ENCODE measurements around the gene NAPA. TPM values are rescaled to one million over a fixed set of nuclear protein-coding genes. Genes with fewer than 3 reads are reported as not detected.

NAPA gene
- total RNA-seq, 1 experiment from 2014 or later = 147 TPM

DNA sequence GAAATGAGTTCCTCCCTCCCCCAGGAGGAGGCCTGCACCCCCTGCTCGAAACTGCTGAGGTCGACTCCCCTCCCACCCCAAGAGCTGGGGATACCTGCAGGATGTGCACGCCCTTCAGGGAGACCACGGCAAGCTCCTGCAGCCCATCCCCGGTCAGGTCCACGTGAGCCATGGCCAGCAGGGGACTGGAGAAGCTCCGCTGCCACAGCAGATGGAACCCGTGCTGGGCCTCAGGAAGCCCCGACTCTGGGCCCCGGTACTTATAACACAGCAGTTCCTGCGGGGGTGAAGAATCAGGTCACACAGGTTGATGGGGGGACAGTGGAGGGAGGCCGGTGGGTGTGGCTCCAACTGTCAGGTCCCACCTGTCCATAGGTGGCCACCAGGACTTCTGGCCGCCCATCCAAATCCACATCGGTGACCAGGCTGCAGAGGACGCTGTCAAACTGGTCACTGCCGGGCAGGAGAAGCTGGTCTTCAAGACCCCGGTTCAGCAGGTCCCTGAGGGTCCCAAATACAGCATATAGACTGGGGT lies 38.4 kb downstream of the NAPA start:
- in situ Hi-C loops (cut with HindIII; ENCODE audit: low pct_unique_long_range_greater_than_20kb, low sequenced_read_pairs) = no loop called here
- no peak for DNase-seq (ENCODE audit: low read depth, low spot score)

DNA sequence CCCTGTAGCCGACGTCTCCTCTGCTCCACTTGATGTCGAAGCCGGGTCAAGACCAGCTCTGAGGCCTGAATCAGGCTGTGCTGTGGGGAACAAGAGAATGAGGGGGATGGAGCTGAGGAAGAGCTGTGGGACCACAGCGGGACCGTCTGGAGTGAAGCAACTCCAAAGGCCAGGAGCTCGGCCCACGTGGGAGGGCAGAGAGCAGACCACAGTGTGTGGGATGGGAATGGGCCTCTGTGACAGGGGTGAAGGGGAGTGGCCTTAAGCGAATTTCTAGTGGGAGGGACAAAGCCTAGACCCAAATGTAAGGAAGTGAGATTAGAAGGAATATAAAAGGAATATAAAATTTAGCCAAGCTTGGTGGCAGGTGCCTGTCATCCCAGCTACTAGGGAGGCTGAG lies 39.4 kb downstream of the NAPA start:
- in situ Hi-C loops (cut with HindIII; ENCODE audit: low pct_unique_long_range_greater_than_20kb, low sequenced_read_pairs) = no loop called here
- no peak for DNase-seq (ENCODE audit: low read depth, low spot score)

DNA sequence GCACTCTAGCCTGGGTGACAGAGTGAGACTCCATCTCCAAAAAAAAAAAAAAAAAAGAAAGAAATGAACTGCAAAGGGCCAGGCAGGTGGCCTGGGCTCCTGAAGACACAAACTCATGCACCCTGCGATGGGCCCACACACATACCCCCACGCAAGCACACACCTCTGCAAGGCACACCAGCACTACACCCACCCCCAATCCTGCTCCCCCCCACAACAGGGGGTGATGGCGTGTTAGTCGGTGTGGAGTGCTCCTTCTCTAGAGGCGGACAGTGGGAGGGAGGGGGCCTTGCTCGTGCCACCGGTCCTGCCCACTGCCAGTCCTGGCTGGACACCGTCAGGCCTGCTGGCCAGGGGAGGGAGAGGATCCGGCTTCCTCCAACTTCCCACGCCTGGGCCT lies 41.5 kb downstream of the NAPA start:
- in situ Hi-C loops (cut with HindIII; ENCODE audit: low pct_unique_long_range_greater_than_20kb, low sequenced_read_pairs) = no loop called here
- DNase-seq (ENCODE audit: low read depth, low spot score) = no peak

DNA sequence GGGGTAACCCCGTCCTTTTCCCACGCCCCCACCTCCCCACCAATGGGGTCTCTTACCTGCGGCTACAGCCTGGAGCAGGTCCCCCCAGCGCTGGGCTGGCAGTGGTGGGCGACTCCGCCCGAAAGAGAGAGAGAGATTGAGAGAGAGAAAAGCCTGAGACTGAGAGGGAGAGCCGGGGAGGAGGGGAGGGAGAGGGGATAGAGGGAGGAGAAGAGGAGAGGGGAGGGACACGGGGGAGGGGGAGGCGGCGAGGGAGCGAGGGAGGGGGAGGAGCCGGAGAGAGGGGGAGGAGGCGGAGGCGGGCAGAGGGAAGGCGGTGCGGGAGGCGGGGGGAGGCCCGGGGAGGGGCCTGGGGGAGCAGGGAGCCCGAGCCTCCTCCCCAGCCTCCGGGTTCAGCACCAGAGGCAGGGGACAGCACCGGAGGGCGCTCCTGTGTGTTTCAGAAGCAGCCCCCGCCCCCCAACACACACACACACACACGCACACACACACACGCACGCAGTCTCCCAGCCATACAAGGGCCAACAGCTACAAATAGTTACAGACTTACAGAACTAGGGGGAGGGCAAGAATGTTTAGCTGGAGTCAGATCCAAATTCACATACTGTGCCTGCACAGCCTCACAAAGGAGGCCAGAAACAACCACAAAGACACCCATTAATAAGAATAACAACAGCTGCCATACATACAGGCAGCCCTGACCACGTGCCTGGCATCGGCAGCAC lies 43.0 kb downstream of the NAPA start, which contains the start of gene SLC8A2:
SLC8A2 (minus strand) TSS at position 161 of the 725 bp plus-strand sequence. CDS start 5,490 bp downstream, outside the sequence.
- in situ Hi-C loops (cut with HindIII; ENCODE audit: low pct_unique_long_range_greater_than_20kb, low sequenced_read_pairs) = no loop called here
- DNase-seq (ENCODE audit: low read depth, low spot score) = peak; percentile 58

DNA sequence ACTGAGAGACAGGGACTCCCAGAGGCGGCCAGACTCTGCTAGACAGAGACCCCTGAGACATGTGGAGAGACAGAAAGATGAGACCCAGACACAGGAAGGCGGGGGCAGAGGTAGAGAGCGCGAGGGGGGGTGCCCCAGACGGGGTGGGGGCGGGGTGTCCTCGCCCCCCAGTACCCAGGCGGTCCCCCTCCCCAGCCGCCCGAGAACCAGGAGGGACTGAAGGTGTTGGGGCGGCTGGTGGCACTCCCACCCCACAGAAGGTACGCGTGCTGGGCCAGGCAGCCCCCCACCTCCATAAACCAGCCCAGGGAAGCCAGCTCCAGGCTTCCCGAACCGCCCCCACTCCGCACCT lies 43.5 kb downstream of the NAPA start:
- in situ Hi-C loops (cut with HindIII; ENCODE audit: low pct_unique_long_range_greater_than_20kb, low sequenced_read_pairs) = no loop called here
- no peak for DNase-seq (ENCODE audit: low read depth, low spot score)

DNA sequence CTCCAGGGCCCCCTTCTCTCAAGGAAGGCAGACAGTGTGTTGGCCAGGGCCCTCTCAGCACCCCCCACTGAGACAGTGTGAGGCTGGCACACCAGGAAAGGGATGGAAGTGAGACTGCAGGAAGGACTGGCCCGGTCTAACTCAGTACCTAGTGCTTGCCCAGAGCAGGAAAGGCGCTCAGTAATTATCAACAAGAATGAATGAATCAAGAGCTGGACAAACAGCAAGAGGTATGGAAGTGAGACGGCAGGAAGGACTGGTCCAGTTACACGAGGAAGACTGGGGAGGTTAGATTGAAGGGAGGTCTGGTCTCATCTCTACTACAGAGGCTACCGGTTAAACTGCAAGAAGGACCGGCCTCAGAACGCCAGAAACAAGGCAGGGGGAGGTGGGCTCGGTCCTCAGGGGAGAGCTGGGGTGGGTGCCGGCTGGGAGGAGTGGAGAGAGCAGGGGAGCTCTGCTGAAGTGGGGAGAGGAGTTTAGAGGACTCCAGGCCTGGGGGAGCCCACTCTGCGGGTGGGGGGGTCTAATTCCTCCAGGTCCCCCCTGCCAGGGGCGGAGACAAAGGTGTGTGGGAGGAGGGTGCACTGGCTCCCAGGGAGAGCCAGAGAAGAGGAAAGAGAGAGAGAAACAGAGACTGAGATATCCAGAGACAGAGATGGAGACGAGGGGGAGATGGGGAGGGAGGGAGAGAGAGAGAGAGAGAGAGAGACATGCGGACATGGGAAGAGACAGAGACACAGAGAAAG lies 44.2 kb downstream of the NAPA start:
- in situ Hi-C loops (cut with HindIII; ENCODE audit: low pct_unique_long_range_greater_than_20kb, low sequenced_read_pairs) = no loop called here
- no peak for DNase-seq (ENCODE audit: low read depth, low spot score)

DNA sequence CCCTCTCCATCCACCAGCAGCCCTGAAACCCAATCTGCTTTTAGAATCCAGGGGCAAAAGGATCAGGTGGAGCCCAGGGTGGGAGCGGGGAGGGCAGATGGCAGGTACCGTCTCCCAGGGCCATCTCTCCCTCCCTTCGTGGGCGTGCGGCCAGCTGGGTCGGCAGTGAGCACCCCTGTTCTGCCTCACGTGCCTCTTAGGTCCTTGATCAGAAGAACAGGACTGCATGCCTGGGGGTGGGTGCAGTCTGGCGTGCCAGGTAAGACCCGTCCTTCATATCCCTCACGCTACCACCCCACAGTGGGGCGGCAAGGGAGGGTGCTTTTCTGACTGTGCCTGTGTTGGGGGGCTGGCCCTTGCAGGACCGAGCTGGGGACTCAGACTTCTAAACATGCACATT lies 45.1 kb downstream of the NAPA start:
- DNase-seq (ENCODE audit: low read depth, low spot score) = no peak
- in situ Hi-C loops (cut with HindIII; ENCODE audit: low pct_unique_long_range_greater_than_20kb, low sequenced_read_pairs) = no loop called here

DNA sequence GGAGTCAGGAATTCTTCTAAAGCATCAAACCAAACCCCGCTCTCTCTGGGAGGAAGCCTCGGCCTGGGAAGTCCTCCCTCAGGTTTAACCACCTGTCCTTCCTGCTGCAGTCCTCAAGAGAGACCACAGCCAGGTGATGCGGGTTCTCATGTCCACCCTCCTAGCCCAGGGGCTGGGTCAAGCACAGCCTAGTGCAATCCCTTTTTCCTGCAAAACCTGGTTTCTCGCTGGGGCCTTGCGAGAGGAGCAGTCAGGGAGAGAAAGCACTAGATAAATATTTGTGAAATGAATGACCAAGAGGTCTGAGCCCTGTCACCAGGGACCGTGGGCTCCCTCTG lies 45.5 kb downstream of the NAPA start:
- in situ Hi-C loops (cut with HindIII; ENCODE audit: low pct_unique_long_range_greater_than_20kb, low sequenced_read_pairs) = no loop called here
- DNase-seq (ENCODE audit: low read depth, low spot score) = no peak

DNA sequence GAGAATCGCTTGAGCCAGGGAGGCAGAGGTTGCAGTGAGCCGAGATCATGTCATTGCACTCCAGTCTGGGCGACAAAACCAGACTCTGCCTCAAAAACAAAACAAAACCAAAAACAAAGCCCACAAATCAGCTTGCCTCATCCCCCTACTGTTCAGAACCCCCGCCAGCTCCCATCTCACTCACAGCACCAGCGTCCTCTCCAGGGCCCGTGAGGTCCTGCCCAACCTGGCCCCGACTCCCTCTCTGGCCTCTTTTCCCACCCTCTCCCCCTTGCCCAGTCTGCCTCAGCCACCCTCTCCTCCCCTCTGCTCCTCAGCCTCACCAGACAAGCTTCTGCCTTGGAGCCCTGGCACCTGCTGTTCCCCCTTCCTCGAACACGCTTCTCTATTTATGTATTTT lies 46.9 kb downstream of the NAPA start:
- in situ Hi-C loops (cut with HindIII; ENCODE audit: low pct_unique_long_range_greater_than_20kb, low sequenced_read_pairs) = no loop called here
- no peak for DNase-seq (ENCODE audit: low read depth, low spot score)

DNA sequence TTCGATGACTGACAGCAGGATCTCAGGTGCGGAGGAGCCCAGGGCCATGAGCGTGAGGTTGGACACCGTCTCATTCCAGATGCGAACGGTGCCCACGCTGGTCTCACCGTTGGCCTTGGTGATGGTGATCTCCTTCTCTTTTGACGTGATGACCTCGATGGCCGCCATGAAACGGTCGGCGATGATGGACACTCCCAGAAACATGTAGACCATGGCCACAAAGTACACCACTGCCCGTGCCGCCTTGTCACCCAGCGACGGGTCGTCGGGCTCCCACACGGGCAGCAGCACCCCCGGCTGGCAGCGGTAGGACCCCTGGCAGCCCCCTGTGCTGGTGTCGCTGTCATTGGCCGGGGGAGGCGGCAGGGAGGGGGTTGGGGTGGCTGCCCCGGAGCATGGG lies 48.9 kb downstream of the NAPA start:
- in situ Hi-C loops (cut with HindIII; ENCODE audit: low pct_unique_long_range_greater_than_20kb, low sequenced_read_pairs) = no loop called here
- DNase-seq (ENCODE audit: low read depth, low spot score) = no peak

DNA sequence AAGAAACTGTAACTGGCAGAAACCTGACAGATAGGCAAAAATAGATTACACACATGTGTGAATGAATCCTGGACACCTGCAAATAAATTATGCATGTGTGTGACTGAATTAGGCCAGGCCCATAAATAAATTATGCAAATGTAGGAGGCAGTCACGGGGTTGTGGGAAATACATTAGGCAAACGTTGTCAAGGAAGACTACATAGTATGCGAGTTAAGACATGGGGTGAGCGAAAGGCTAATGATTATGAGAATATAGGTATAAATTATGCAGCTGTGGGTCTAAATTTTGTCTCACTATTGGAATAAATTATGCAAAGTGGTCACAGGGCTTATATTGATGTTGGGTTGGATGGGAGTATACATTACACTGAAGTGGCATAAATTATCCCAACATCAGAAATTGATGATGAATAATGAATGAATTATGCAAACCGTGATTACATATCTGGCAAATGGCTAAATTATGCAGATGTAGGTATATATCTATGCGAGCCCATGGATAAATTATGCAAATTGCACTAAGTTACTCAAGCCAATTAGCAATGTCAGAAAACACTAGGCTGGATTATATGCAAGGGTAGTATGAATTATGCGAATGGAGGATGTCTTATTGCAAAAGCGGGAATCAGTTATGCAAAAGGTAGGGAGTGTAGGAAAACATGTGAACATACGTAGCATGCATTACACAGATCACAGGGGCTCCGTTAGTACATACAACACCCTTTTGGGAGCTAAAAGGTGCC lies 50.0 kb downstream of the NAPA start:
- no peak for DNase-seq (ENCODE audit: low read depth, low spot score)
- in situ Hi-C loops (cut with HindIII; ENCODE audit: low pct_unique_long_range_greater_than_20kb, low sequenced_read_pairs) = no loop called here

DNA sequence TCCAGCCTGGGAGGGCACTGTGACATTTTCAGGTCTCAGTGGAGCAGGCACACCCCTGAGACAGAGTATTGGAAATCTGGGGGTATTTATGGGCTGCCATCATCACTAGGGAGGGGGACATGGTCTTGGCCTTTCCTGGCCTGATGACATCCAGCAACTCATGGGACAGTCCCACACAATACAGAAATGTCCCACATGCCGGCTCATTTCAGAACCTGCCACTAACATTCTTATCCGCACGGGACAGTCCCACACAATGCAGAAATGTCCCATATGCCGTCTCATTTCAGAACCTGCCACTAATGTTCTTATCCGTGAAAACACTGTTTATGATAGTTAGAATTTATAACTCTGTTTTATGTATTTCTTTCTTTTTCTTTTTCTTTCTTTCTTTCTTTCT lies 53.0 kb downstream of the NAPA start:
- DNase-seq (ENCODE audit: low read depth, low spot score) = no peak
- in situ Hi-C loops (cut with HindIII; ENCODE audit: low pct_unique_long_range_greater_than_20kb, low sequenced_read_pairs) = no loop called here

DNA sequence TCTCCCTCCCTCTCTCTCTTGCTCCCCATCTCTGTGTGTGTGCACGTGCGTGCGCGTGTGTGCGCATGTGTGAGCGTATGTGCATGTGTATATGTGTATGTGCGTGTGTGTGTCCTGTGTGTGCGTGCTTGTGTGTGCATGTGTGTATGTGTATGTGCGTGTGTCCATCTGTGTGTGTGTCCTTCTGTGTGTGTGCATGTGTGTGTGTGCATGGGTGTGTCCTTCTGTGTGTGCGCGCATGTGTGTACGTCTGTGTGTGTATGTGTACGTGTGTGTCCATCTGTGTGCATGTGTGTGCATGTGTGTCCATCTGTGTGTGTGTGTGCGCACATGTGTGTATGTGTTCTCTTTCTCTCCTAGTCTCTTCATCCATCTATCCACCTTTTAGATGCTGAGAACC lies 55.4 kb downstream of the NAPA start:
- no peak for DNase-seq (ENCODE audit: low read depth, low spot score)
- in situ Hi-C loops (cut with HindIII; ENCODE audit: low pct_unique_long_range_greater_than_20kb, low sequenced_read_pairs) = no loop called here

DNA sequence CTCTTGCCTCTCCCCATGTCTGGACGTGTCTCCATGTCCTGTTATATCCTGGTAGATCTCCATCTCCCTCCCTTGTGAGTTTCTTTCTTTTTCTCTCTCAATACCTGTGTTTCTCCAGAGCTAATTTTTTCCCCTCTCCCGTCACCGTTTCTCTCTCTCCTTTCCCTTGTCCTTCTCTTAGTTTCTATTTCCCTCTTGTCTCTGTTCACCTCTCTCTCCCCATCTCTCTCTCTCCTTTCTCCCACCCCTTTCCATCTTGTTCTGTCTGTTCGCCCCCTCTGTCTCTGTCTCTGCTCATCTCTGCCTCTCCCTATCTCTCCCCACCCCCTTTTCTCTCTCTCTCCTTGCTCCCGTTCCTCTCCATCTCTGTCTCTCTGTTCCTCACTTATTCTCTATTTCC lies 56.2 kb downstream of the NAPA start:
- in situ Hi-C loops (cut with HindIII; ENCODE audit: low pct_unique_long_range_greater_than_20kb, low sequenced_read_pairs) = no loop called here

DNA sequence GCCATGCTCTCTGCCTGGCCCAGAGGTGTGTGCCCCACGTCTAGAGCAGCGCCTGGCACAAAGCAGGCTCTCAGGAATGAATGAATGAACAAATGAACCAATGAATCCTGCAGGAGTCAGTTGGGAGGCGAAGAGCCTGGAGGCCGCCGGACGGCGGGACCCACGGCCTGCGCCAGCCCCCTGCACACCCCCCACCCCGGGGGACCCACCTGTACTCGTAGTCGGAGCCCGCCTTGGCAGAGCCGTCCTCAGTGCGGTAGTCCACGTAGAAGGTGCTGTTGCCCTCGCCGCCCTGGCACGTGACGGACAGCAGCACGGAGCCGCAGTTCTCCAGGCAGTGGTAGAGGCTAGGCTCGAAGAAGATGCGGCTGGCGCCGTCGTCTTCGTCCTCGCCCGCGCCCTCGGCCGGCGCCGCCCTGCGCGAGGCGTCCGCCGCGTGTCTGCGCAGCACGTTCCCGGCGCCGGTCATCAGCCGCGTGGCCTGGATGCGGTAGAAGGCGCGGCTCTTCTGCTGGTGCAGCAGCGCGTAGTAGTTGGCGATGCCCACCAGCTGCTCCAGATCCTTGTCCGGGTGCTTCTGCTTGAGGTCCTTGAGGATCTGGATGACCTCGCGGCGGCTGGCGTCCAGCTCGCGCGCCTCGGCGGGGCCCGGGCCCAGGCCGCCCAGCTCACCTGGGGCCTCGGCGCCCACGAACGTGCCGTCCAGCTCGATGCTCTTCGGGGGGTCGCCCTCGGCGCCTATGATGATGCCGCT lies 58.0 kb downstream of the NAPA start:
- in situ Hi-C loops (cut with HindIII; ENCODE audit: low pct_unique_long_range_greater_than_20kb, low sequenced_read_pairs) = no loop called here

More for the DNA sequence above, 56.2 kb downstream of the NAPA start:
- no peak for DNase-seq (ENCODE audit: low read depth, low spot score)

DNA sequence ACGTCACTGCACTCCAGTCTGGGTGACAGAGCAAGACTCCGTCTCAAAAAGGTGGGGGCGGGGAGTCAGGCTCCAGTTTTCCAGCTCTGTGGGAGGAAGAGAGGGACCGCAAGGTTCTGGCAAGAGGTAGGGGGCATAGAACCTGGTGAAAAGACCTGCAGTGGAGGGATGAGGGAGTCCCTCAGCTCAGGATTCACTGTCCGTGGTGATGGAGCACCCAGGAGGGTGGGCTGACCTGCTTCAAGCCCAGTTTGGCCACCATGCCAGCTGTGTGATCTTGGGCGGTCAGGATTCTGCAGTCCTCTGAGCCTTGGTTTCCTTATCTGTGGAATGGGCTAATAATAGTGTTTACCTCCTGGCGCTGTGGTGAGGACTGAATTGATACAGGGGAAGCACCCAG lies 64.4 kb downstream of the NAPA start:
- DNase-seq (ENCODE audit: low read depth, low spot score) = no peak
- in situ Hi-C loops (cut with HindIII; ENCODE audit: low pct_unique_long_range_greater_than_20kb, low sequenced_read_pairs) = no loop called here

More for the DNA sequence above, 58.0 kb downstream of the NAPA start:
- DNase-seq (ENCODE audit: low read depth, low spot score) = no peak

DNA sequence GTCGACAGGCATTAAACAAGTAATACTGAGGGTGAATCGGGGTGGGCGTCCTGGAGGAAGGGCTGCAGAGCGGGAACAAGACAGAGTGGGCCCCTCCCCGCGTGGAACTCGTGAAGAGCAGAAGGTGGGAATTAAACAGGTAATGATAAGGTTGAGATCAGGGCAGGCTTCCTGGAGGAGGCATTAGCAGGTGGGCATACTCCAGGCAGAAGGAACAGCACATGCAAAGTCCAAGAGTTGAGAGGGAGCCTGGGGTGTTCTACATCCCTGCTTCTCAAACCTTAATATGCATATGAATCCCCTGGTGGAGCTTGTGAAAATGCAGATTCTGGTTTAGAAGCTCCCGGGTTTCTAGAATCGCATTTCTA lies 66.5 kb downstream of the NAPA start:
- DNase-seq (ENCODE audit: low read depth, low spot score) = no peak
- in situ Hi-C loops (cut with HindIII; ENCODE audit: low pct_unique_long_range_greater_than_20kb, low sequenced_read_pairs) = no loop called here

Measured in SK-MEL-5 (cell line).